NCI-H510A treated with DMSO at 0.1 percent for 48 hours (cell line): Measurements from ENCODE around the gene RAD51B.

Experiments used
- DNase-seq: peaks from one replicate; lab custom pipeline; 2025; lab: John Stamatoyannopoulos, UW

RAD51B gene

GRCh38 chr14:68728342-68729106 is 908.9 kb downstream of the RAD51B start:
- DNase-seq, result peak; percentile 46

- DNase-seq, result peak; percentile 29
These were observed 910.0 kb downstream of the RAD51B start for GRCh38 chr14:68729556-68729955.

GRCh38 chr14:68730348-68730747 is 910.8 kb downstream of the RAD51B start:
- no peak for DNase-seq

GRCh38 chr14:68730811-68731425 is 911.3 kb downstream of the RAD51B start:
- DNase-seq, result no peak

- no peak for DNase-seq
These were observed 913.7 kb downstream of the RAD51B start for GRCh38 chr14:68733086-68733914.

GRCh38 chr14:68734231-68734732 is 914.7 kb downstream of the RAD51B start:
- DNase-seq, result no peak

GRCh38 chr14:68735856-68736255 is 916.3 kb downstream of the RAD51B start:
- DNase-seq, result no peak

- no peak for DNase-seq
These were observed 916.9 kb downstream of the RAD51B start for GRCh38 chr14:68736471-68736871.

- no peak for DNase-seq
These were observed 917.5 kb downstream of the RAD51B start for GRCh38 chr14:68737086-68737485.

GRCh38 chr14:68738559-68738958 is 919.0 kb downstream of the RAD51B start:
- no peak for DNase-seq

- DNase-seq, result no peak
These were observed 920.1 kb downstream of the RAD51B start for GRCh38 chr14:68739701-68740100.

- no peak for DNase-seq
These were observed 921.4 kb downstream of the RAD51B start for GRCh38 chr14:68740788-68741476.

- DNase-seq, result no peak
These were observed 921.9 kb downstream of the RAD51B start for GRCh38 chr14:68741477-68741791.

GRCh38 chr14:68741839-68742470 is 922.4 kb downstream of the RAD51B start:
- no peak for DNase-seq

GRCh38 chr14:68744613-68745012 is 925.0 kb downstream of the RAD51B start:
- no peak for DNase-seq

GRCh38 chr14:68747393-68747792 is 927.8 kb downstream of the RAD51B start:
- no peak for DNase-seq

GRCh38 chr14:68748260-68748659 is 928.7 kb downstream of the RAD51B start:
- DNase-seq, result no peak

- DNase-seq, result no peak
These were observed 929.1 kb downstream of the RAD51B start for GRCh38 chr14:68748691-68749090.

- DNase-seq, result peak; percentile 27
These were observed 930.2 kb downstream of the RAD51B start for GRCh38 chr14:68749487-68750475.

GRCh38 chr14:68752271-68753006 is 932.9 kb downstream of the RAD51B start:
- no peak for DNase-seq
